Tibial nerve (tissue), 3 donors: ENCODE data around the gene ITPKB.

Source experiments
- CTCF ChIP-seq, 5 experiments: fragments of 200-600 bp in 3 of 5; fragments of 450-650 bp in 2 of 5; sonication (generic) in 3 of 5; IDR thresholded peaks; one replicate each; pipeline ENCODE4 v1.5.1; 2016 to 2019; ENCODE audit warnings: antibody characterized with exemption in 5 of 5, mild to moderate bottlenecking in 3 of 5, moderate library complexity in 2 of 5
- POLR2A ChIP-seq, 2 donors: fragments of 450-650 bp; IDR thresholded peaks; one replicate each; pipeline ENCODE4 v1.6.1; 2017; ENCODE audit warnings: antibody characterized with exemption in 2 of 2, mild to moderate bottlenecking in 2 of 2, moderate library complexity in 2 of 2

DNA sequence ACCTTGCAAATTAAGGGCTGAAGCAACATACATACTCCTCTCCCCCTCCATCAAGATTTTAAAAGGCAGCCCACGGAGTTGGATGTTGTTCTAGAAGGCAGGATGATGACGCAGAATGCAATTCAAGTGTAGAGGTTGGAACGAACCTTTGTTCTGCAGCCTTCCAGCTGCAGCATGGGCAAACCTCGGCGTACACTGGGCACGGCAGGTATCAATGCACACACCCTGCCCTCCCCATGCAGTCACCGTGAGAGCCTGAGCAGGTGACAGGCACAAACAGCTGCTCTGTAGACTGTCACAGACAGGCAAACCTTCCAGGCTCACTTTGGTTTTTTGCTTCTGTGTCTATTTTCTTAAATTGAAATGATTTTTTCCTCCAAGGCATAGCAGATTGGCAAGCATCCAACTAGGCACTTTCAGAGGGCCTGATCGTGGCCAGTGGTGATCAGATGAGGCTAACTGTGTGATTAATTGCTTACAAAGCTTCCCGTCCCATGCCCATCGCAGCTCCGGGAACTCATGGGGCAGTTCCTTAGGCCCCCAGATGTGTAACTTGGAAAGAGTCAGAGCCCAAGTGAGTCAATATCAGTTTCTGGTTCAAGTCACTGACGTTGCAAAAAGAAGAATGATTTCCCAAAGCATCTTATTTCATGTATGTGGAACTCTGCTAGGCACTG, 82.3 kb downstream of the ITPKB start:
- TF ChIP-seq CTCF (IDR thresholded peaks at IDR 0.05) (no peak), POLR2A (IDR thresholded peaks at IDR 0.05) (no peak)
